ENCODE measurements around the gene DKKL1. TPM values are rescaled to one million over a fixed set of nuclear protein-coding genes. Genes with fewer than 3 reads are reported as not detected.

The DKKL1 gene
- polyA plus RNA-seq, 1 donor from 2014 or later = 2.8 TPM

DNA sequence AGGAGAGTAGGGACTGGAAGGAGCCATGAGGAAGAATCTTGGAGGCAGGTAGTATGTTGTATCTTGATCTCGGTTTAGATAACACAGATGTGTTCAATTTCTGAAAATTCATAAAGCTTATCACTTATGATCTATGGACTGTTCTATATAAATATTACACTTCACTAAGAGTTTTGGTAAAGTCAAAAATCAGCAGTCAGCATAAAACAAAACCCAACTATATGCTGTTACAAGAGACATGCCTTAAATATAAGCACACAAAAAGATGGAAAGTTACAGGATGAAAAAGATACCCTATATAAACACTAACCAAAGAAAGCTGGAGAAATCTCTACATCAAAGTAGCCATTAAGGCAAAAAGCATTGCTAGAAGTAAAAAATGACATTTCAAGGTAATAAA lies 19.9 kb downstream of the DKKL1 start:
- Histone ChIP-seq H3K79me2 (replicated peaks; ENCODE audit: insufficient read depth, low read length) (no peaks in the 10 kb centered on the region), H3K4me3 (ENCODE audit: low read length) (no peak overlapping the region), H3K4me2 (ENCODE audit: low read length) (no peak overlapping the region), H3K27ac (ENCODE audit: low read length) (no peak overlapping the region), H3K27me3 (ENCODE audit: insufficient read depth, low read depth, low read length) (no peaks in the 10 kb centered on the region), H3F3A (ENCODE audit: insufficient read depth, low read length, poor library complexity, severe bottlenecking) (no peaks in the 10 kb centered on the region), H3K9ac (ENCODE audit: low read length) (no peak overlapping the region), H2AFZ (ENCODE audit: low read depth, low read length) (no peak overlapping the region), H4K20me1 (ENCODE audit: insufficient read depth) (no peaks in the 10 kb centered on the region), H3K36me3 (ENCODE audit: insufficient read depth, low read length) (no peaks in the 10 kb centered on the region), H3K9me2 (ENCODE audit: insufficient read depth, low read length) (no peaks in the 10 kb centered on the region), H3K9me3 (ENCODE audit: low read length) (no peaks in the 10 kb centered on the region)
- no peak for TF ChIP-seq TAF1 (IDR thresholded peaks at IDR 0.05; ENCODE audit: low read depth)
- TF ChIP-seq EP300 (conservative IDR thresholded peaks at IDR 0.05; ENCODE audit: poor library complexity, severe bottlenecking) = no peak
- TF ChIP-seq MXI1 (conservative IDR thresholded peaks at IDR 0.05; ENCODE audit: poor library complexity, severe bottlenecking) = no peak

DNA sequence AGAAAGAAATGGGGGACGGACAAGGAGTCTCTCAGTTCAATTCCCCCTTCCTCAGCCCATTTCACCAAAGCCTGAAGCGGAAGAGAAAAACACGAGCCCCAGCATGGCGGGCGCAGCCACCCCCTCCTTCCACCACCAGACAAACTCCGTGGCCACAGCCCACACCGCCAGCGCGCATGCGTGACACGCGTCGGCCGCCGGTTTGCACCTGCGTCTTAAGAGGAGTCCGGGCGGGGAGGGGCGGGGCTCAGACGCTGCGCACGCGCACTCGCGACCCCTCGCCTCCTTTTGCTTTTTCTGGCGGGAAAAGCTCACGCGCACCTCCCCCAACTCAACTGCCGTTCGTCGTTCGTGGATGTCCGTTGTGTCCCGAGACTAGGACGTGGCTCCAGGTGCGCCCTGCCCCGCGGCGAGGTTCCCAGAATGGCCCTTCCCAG lies 24.3 kb downstream of the DKKL1 start, which contains the start of gene KASH5:
KASH5 (plus strand) TSS at position 314 of the 437 bp plus-strand sequence. CDS start 2,635 bp downstream, outside the sequence.
- H3K9me3 ChIP-seq (ENCODE audit: low read length) = no peaks in the 10 kb centered on the region
- H3K4me2 ChIP-seq (ENCODE audit: low read length) = no peak within 1 kb of the TSS
- H4K20me1 ChIP-seq (ENCODE audit: insufficient read depth) = no peaks in the 10 kb centered on the region
- H3K36me3 ChIP-seq (ENCODE audit: insufficient read depth, low read length) = no peaks in the 10 kb centered on the region
- H3K27me3 ChIP-seq (ENCODE audit: insufficient read depth, low read depth, low read length) = no peaks in the 10 kb centered on the region
- no peak within 1 kb of the TSS for H3K27ac ChIP-seq (ENCODE audit: low read length)
- H2AFZ ChIP-seq (ENCODE audit: low read depth, low read length) = no peak within 1 kb of the TSS
- H3F3A ChIP-seq (ENCODE audit: insufficient read depth, low read length, poor library complexity, severe bottlenecking) = no peaks in the 10 kb centered on the region
- no peaks in the 10 kb centered on the region for H3K79me2 ChIP-seq (replicated peaks; ENCODE audit: insufficient read depth, low read length)
- no peak within 1 kb of the TSS for H3K4me3 ChIP-seq (ENCODE audit: low read length)
- no peaks in the 10 kb centered on the region for H3K9me2 ChIP-seq (ENCODE audit: insufficient read depth, low read length)
- TF ChIP-seq, protein P1, sequence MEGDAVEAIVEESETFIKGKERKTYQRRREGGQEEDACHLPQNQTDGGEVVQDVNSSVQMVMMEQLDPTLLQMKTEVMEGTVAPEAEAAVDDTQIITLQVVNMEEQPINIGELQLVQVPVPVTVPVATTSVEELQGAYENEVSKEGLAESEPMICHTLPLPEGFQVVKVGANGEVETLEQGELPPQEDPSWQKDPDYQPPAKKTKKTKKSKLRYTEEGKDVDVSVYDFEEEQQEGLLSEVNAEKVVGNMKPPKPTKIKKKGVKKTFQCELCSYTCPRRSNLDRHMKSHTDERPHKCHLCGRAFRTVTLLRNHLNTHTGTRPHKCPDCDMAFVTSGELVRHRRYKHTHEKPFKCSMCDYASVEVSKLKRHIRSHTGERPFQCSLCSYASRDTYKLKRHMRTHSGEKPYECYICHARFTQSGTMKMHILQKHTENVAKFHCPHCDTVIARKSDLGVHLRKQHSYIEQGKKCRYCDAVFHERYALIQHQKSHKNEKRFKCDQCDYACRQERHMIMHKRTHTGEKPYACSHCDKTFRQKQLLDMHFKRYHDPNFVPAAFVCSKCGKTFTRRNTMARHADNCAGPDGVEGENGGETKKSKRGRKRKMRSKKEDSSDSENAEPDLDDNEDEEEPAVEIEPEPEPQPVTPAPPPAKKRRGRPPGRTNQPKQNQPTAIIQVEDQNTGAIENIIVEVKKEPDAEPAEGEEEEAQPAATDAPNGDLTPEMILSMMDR (IDR thresholded peaks at IDR 0.05; ENCODE audit: poor library complexity, severe bottlenecking) = no peak
- TF ChIP-seq POLR2AphosphoS5 (IDR thresholded peaks at IDR 0.05) (no peak), TAF1 (IDR thresholded peaks at IDR 0.05; ENCODE audit: low read depth) (no peak), MXI1 (conservative IDR thresholded peaks at IDR 0.05; ENCODE audit: poor library complexity, severe bottlenecking) (no peak), EP300 (conservative IDR thresholded peaks at IDR 0.05; ENCODE audit: poor library complexity, severe bottlenecking) (no peak), EZH2 (IDR thresholded peaks at IDR 0.05; ENCODE audit: borderline replicate concordance, insufficient read depth, low read length, poor library complexity, severe bottlenecking) (no peak)
- TF ChIP-seq, protein P2, sequence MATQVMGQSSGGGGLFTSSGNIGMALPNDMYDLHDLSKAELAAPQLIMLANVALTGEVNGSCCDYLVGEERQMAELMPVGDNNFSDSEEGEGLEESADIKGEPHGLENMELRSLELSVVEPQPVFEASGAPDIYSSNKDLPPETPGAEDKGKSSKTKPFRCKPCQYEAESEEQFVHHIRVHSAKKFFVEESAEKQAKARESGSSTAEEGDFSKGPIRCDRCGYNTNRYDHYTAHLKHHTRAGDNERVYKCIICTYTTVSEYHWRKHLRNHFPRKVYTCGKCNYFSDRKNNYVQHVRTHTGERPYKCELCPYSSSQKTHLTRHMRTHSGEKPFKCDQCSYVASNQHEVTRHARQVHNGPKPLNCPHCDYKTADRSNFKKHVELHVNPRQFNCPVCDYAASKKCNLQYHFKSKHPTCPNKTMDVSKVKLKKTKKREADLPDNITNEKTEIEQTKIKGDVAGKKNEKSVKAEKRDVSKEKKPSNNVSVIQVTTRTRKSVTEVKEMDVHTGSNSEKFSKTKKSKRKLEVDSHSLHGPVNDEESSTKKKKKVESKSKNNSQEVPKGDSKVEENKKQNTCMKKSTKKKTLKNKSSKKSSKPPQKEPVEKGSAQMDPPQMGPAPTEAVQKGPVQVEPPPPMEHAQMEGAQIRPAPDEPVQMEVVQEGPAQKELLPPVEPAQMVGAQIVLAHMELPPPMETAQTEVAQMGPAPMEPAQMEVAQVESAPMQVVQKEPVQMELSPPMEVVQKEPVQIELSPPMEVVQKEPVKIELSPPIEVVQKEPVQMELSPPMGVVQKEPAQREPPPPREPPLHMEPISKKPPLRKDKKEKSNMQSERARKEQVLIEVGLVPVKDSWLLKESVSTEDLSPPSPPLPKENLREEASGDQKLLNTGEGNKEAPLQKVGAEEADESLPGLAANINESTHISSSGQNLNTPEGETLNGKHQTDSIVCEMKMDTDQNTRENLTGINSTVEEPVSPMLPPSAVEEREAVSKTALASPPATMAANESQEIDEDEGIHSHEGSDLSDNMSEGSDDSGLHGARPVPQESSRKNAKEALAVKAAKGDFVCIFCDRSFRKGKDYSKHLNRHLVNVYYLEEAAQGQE (IDR thresholded peaks at IDR 0.05; ENCODE audit: borderline replicate concordance) = no peak
- no peak within 1 kb of the TSS for H3K9ac ChIP-seq (ENCODE audit: low read length)

DNA sequence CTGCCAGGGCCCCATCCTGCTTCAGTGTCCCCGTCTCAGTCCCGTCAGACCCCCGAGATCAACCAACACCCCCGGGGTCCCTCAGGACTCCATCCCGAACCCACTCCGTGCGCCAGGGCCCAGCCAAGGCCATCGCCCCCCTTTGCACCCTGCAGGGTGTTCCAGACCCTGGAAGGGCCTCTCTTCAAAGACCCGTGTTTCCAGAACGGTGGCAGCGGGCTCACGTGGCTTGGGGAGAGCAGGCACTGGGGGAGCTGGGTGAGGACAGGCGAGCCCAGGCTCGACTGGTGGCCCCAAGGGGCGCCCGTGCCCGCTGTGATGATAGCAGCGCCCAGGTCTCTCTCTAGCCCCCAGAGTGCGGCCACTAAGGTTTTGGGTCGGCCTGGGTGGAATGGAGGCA lies 25.7 kb downstream of the DKKL1 start:
- no peak overlapping the region for H2AFZ ChIP-seq (ENCODE audit: low read depth, low read length)
- TF ChIP-seq MXI1 (conservative IDR thresholded peaks at IDR 0.05; ENCODE audit: poor library complexity, severe bottlenecking) (no peak), SMC3 (conservative IDR thresholded peaks at IDR 0.05; ENCODE audit: poor library complexity) (no peak), EZH2 (IDR thresholded peaks at IDR 0.05; ENCODE audit: borderline replicate concordance, insufficient read depth, low read length, poor library complexity, severe bottlenecking) (no peak), RAD21 (conservative IDR thresholded peaks at IDR 0.05) (no peak), TAF1 (IDR thresholded peaks at IDR 0.05; ENCODE audit: low read depth) (no peak), EP300 (conservative IDR thresholded peaks at IDR 0.05; ENCODE audit: poor library complexity, severe bottlenecking) (no peak), POLR2AphosphoS5 (IDR thresholded peaks at IDR 0.05) (no peak)
- TF ChIP-seq, protein P2 (IDR thresholded peaks at IDR 0.05; ENCODE audit: borderline replicate concordance) = no peak
- TF ChIP-seq, protein P1 (IDR thresholded peaks at IDR 0.05; ENCODE audit: poor library complexity, severe bottlenecking) = no peak
- H3K79me2 ChIP-seq (replicated peaks; ENCODE audit: insufficient read depth, low read length) = no peaks in the 10 kb centered on the region
- no peak overlapping the region for H3K9ac ChIP-seq (ENCODE audit: low read length)
- no peaks in the 10 kb centered on the region for H3K27me3 ChIP-seq (ENCODE audit: insufficient read depth, low read depth, low read length)
- no peak overlapping the region for H3K4me2 ChIP-seq (ENCODE audit: low read length)
- no peaks in the 10 kb centered on the region for H3K9me3 ChIP-seq (ENCODE audit: low read length)
- H4K20me1 ChIP-seq (ENCODE audit: insufficient read depth) = no peaks in the 10 kb centered on the region
- H3K36me3 ChIP-seq (ENCODE audit: insufficient read depth, low read length) = no peaks in the 10 kb centered on the region
- no peak overlapping the region for H3K4me3 ChIP-seq (ENCODE audit: low read length)
- H3K27ac ChIP-seq (ENCODE audit: low read length) = no peak overlapping the region
- H3F3A ChIP-seq (ENCODE audit: insufficient read depth, low read length, poor library complexity, severe bottlenecking) = no peaks in the 10 kb centered on the region
- no peaks in the 10 kb centered on the region for H3K9me2 ChIP-seq (ENCODE audit: insufficient read depth, low read length)
